Lung (tissue), 12 donors: ENCODE measurements around the gene SKOR1. TPM values are rescaled to one million over a fixed set of nuclear protein-coding genes. Genes with fewer than 3 reads are reported as not detected.
A peak's percentile ranks its signal among the peaks of the same experiment; 100 is the strongest.

Experiments used
- ATAC-seq: fragments of 200-7000 bp; cut with Tn5 transposase; one replicate; pipeline ENCODE4 v1.9.1; 2020; ENCODE audit warnings: moderate number of reproducible peaks; ENCODE audit not compliant: insufficient read depth, low FRiP score
- DNase-seq, 3 donors: peaks; one replicate each; pipeline ENCODE4 v3.0.0-alpha.2; 2013 to 2017
- H3K27ac ChIP-seq, 2 donors: one replicate each; pipeline ENCODE4 v1.5.1; 2013; ENCODE audit warnings: mild to moderate bottlenecking in 2 of 2, moderate library complexity in 2 of 2, control low read depth in 1 of 2, inconsistent platforms in 1 of 2, low read depth in 1 of 2, low read length in 1 of 2
- H3K27me3 ChIP-seq, 3 donors: one replicate each; pipeline ENCODE4 v1.5.1; 2013; ENCODE audit warnings: low read length in 2 of 3; ENCODE audit not compliant: control insufficient read depth in 3 of 3, insufficient read depth in 3 of 3
- H3K36me3 ChIP-seq, 4 donors: one replicate each; pipeline ENCODE4 v1.5.1; 2013; ENCODE audit warnings: low read length in 4 of 4, mild to moderate bottlenecking in 1 of 4, moderate library complexity in 1 of 4; ENCODE audit not compliant: control insufficient read depth in 4 of 4, insufficient read depth in 4 of 4
- H3K4me1 ChIP-seq, 5 donors: one replicate each; pipeline ENCODE4 v1.5.1; 2013; ENCODE audit warnings: low read length in 5 of 5, mild to moderate bottlenecking in 2 of 5, moderate library complexity in 1 of 5; ENCODE audit not compliant: control insufficient read depth in 5 of 5, insufficient read depth in 5 of 5
- H3K4me3 ChIP-seq: one replicate; pipeline ENCODE4 v1.5.1; 2013; ENCODE audit warnings: mild to moderate bottlenecking, control low read depth, moderate library complexity
- H3K9ac ChIP-seq, 2 donors: one replicate each; pipeline ENCODE4 v1.5.1; 2013; ENCODE audit warnings: low read length in 2 of 2, control low read depth in 1 of 2; ENCODE audit not compliant: insufficient read depth in 1 of 2
- H3K9me3 ChIP-seq, 4 donors: one replicate each; pipeline ENCODE4 v1.5.1; 2013; ENCODE audit warnings: low read length in 3 of 4, mild to moderate bottlenecking in 1 of 4, moderate library complexity in 1 of 4; ENCODE audit not compliant: control insufficient read depth in 4 of 4, insufficient read depth in 3 of 4
- WGBS, 2 donors: extraction: QIAGEN DNeasy Blood & Tissue Kit; methylation state at CpG; one replicate each; pipeline ENCODE4 v1.1.7; 2013; 5-methylcytosine and 5-hydroxymethylcytosine counted together
- polyA plus RNA-seq, 2 donors: library from polyadenylated mRNA; stranded (reverse); fragments of 200-250 nt; gene quantifications; one replicate each; pipeline ENCODE4 v1.2.1, GENCODE V29; 2013
- total RNA-seq, 2 donors: library from RNA; depleted of rRNA in 1 of 2; stranded (reverse); fragments of >200 nt in 1 of 2; gene quantifications; one replicate each; pipeline ENCODE4 v1.2.1, GENCODE V29; 2014 to 2021
- TF ChIP-seq, protein P1 (sequence below): IDR thresholded peaks from 2 replicates; pipeline ENCODE4 v1.5.1; 2012; ENCODE audit warnings: mild to moderate bottlenecking; ENCODE audit errors: control extremely low read depth, extremely low read depth
- donor health status: control.
- donor health status: control.
- donor health status: Bipolar disorder and iron deficiency.
- donor health status: healthy.
- donor health status: DM: yes; HTN: yes; CAD: no.

The SKOR1 gene
- total and polyA plus RNA-seq, 4 donors, result 0.17 to 0.46 (median 0.31) TPM

- no peak overlapping the region for H3K9ac ChIP-seq
- WGBS, 2 donors, result 98 to 100% methylated on average over 1 of the region's 1 CpG
- DNase-seq (no peak), ATAC-seq (no peak)
- H3K36me3 ChIP-seq, result no peaks in the 10 kb centered on the region
- H3K27ac ChIP-seq, result no peak overlapping the region
- TF ChIP-seq, protein P1, sequence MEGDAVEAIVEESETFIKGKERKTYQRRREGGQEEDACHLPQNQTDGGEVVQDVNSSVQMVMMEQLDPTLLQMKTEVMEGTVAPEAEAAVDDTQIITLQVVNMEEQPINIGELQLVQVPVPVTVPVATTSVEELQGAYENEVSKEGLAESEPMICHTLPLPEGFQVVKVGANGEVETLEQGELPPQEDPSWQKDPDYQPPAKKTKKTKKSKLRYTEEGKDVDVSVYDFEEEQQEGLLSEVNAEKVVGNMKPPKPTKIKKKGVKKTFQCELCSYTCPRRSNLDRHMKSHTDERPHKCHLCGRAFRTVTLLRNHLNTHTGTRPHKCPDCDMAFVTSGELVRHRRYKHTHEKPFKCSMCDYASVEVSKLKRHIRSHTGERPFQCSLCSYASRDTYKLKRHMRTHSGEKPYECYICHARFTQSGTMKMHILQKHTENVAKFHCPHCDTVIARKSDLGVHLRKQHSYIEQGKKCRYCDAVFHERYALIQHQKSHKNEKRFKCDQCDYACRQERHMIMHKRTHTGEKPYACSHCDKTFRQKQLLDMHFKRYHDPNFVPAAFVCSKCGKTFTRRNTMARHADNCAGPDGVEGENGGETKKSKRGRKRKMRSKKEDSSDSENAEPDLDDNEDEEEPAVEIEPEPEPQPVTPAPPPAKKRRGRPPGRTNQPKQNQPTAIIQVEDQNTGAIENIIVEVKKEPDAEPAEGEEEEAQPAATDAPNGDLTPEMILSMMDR, result no peak
- H3K4me3 ChIP-seq, result no peak overlapping the region
- no peaks in the 10 kb centered on the region for H3K9me3 ChIP-seq
- H3K27me3 ChIP-seq, result no peaks in the 10 kb centered on the region
- no peaks in the 10 kb centered on the region for H3K4me1 ChIP-seq
These were observed 24.2 kb downstream of the SKOR1 start for GRCh38 chr15:67849538-67849937.

DNA sequence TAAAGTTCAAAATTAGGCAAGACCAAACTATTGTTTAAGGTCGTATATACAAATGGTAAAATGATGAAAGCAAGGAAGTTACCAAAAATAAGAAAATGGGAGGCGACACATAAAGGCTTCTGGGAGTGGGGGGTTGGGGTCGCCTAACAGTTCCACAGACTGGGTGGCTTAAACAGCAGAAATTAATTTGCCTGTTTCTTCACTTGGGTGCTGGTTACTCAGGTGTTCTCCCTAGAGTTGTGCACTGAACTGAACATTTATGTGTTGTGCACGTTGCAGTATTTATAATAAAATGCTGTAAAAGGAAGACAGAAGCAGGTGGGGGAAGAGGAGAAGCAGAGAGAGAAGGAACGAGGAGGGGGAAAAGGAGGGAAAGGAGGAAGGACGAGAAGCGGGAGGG, 25.0 kb downstream of the SKOR1 start:
- no peaks in the 10 kb centered on the region for H3K36me3 ChIP-seq

GRCh38 chr15:67850994-67851571, 25.8 kb downstream of the SKOR1 start:
- ATAC-seq (peak; percentile 73), DNase-seq (no peak)
- 42 to 55% methylated on average over 4 of the region's 4 CpGs for WGBS, 2 donors
- no peaks in the 10 kb centered on the region for H3K36me3 ChIP-seq
- no peak overlapping the region for H3K9ac ChIP-seq
- no peak overlapping the region for H3K27ac ChIP-seq
- no peaks in the 10 kb centered on the region for H3K4me1 ChIP-seq
- no peak overlapping the region for H3K4me3 ChIP-seq
- no peaks in the 10 kb centered on the region for H3K9me3 ChIP-seq
- H3K27me3 ChIP-seq, result no peaks in the 10 kb centered on the region
- TF ChIP-seq, protein P1, result no peak

More for the DNA sequence above, 25.0 kb downstream of the SKOR1 start:
- Histone ChIP-seq H3K4me1 (no peaks in the 10 kb centered on the region), H3K27ac (no peak overlapping the region), H3K4me3 (no peak overlapping the region), H3K9me3 (no peaks in the 10 kb centered on the region), H3K9ac (no peak overlapping the region), H3K27me3 (no peaks in the 10 kb centered on the region)
- WGBS, 2 donors, result 32 to 48% methylated on average over 7 of the region's 7 CpGs
- ATAC-seq (no peak), DNase-seq (no peak)
- TF ChIP-seq, protein P1, result no peak

GRCh38 chr15:67852418-67852817, 27.1 kb downstream of the SKOR1 start:
- TF ChIP-seq, protein P1, result no peak
- Histone ChIP-seq H3K4me3 (no peak overlapping the region), H3K36me3 (no peaks in the 10 kb centered on the region), H3K27me3 (no peaks in the 10 kb centered on the region), H3K4me1 (no peaks in the 10 kb centered on the region), H3K9ac (no peak overlapping the region), H3K9me3 (no peaks in the 10 kb centered on the region), H3K27ac (no peak overlapping the region)
- no peak for ATAC-seq
- 76 to 84% methylated on average over 3 of the region's 3 CpGs for WGBS, 2 donors
- DNase-seq, result no peak
